IMR-90 (cell line): ENCODE data around the gene GRIN2A. TPM values are rescaled to one million over a fixed set of nuclear protein-coding genes. Genes with fewer than 3 reads are reported as not detected.

ENCODE experiments used
- ATAC-seq: fragments of 200-7000 bp; cut with Tn5 transposase; 2 replicates; pipeline ENCODE4 v1.9.1; 2020; ENCODE audit warnings: low read depth, mild to moderate bottlenecking, moderate library complexity
- BruUV-seq: library from RNA; stranded (reverse); fragments of 400-500 nt; replicated peaks from 2 replicates; lab custom pipeline; 2021; lab: Mats Ljungman, UMichigan
- CTCF ChIA-PET: fragments of 300-600 bp; formaldehyde crosslinking; extraction: SDS; loops from one replicate; lab custom pipeline; 2021; ENCODE audit warnings: antibody characterized with exemption; lab: Yijun Ruan, JAX
- POLR2A ChIA-PET: fragments of 300-600 bp; sonication (Branson Sonifier 250); formaldehyde crosslinking; loops from one replicate; lab custom pipeline; 2022; ENCODE audit warnings: antibody characterized with exemption; ENCODE audit not compliant: unreplicated experiment; lab: Charles Lee
- DNase-seq: peaks from one replicate; pipeline ENCODE4 v3.0.0; 2013
- H2AFZ ChIP-seq: replicated peaks from 2 replicates; pipeline ENCODE3; 2013; ENCODE audit warnings: low read length, mild to moderate bottlenecking; ENCODE audit not compliant: poor library complexity
- H2AK5ac ChIP-seq: 2 replicates; pipeline ENCODE4 v1.6.1; 2013; ENCODE audit warnings: low read depth, low read length, inconsistent platforms
- H2AK9ac ChIP-seq: replicated peaks from 2 replicates; pipeline ENCODE3; 2013; ENCODE audit warnings: mild to moderate bottlenecking, low read depth, low read length, moderate library complexity; ENCODE audit not compliant: poor library complexity
- H2BK120ac ChIP-seq: 2 replicates; pipeline ENCODE4 v1.6.1; 2013; ENCODE audit warnings: low read depth, low read length, inconsistent platforms
- H2BK15ac ChIP-seq: 3 replicates; pipeline ENCODE4 v1.6.1; 2013; ENCODE audit warnings: low read depth, low read length, inconsistent platforms
- H2BK20ac ChIP-seq: 2 replicates; pipeline ENCODE4 v1.6.1; 2013; ENCODE audit warnings: low read depth, mild to moderate bottlenecking, inconsistent platforms, low read length, moderate library complexity
- H2BK5ac ChIP-seq: 2 replicates; pipeline ENCODE4 v1.6.1; 2013; ENCODE audit warnings: mild to moderate bottlenecking, low read depth, low read length, inconsistent platforms; ENCODE audit not compliant: poor library complexity, severe bottlenecking
- H3K14ac ChIP-seq: replicated peaks from 2 replicates; pipeline ENCODE4 v1.6.1; 2013; ENCODE audit warnings: low read depth, low read length, inconsistent platforms
- H3K18ac ChIP-seq: 2 replicates; pipeline ENCODE4 v1.6.1; 2013; ENCODE audit warnings: low read depth, low read length, control low read depth
- H3K23ac ChIP-seq: 2 replicates; pipeline ENCODE4 v1.6.1; 2013; ENCODE audit warnings: low read depth, low read length, inconsistent platforms
- H3K27ac ChIP-seq: 2 replicates; pipeline ENCODE4 v1.5.1; 2013; ENCODE audit warnings: mild to moderate bottlenecking, control low read depth, low read length; ENCODE audit not compliant: insufficient read depth
- H3K27me3 ChIP-seq: 2 replicates; pipeline ENCODE4 v1.6.1; 2013; ENCODE audit warnings: low read length; ENCODE audit not compliant: control insufficient read depth, insufficient read depth
- H3K36me3 ChIP-seq: 2 replicates; pipeline ENCODE4 v1.6.1; 2013; ENCODE audit warnings: low read length, mixed read lengths; ENCODE audit not compliant: control insufficient read depth, insufficient read depth
- H3K4ac ChIP-seq: 2 replicates; pipeline ENCODE4 v1.6.1; 2013; ENCODE audit warnings: low read depth, low read length, inconsistent platforms
- H3K4me1 ChIP-seq: 2 replicates; pipeline ENCODE4 v1.6.1; 2013; ENCODE audit warnings: low read length, mixed read lengths; ENCODE audit not compliant: control insufficient read depth, insufficient read depth
- H3K4me2 ChIP-seq: 2 replicates; pipeline ENCODE4 v1.6.1; 2013; ENCODE audit warnings: low read depth, mild to moderate bottlenecking, control low read depth, low read length, moderate library complexity
- H3K4me3 ChIP-seq: 2 replicates; pipeline ENCODE4 v1.5.1; 2013; ENCODE audit warnings: low read depth, mild to moderate bottlenecking, control low read depth, low read length, moderate library complexity; ENCODE audit not compliant: insufficient read depth
- H3K56ac ChIP-seq: 2 replicates; pipeline ENCODE4 v1.6.1; 2013; ENCODE audit warnings: low read length, inconsistent platforms; ENCODE audit not compliant: insufficient read depth; ENCODE audit errors: extremely low read depth
- H3K79me1 ChIP-seq, 2 experiments: 2 replicates each; pipeline ENCODE4 v1.6.1; 2013; ENCODE audit warnings: low read length in 2 of 2, inconsistent platforms in 1 of 2, low read depth in 1 of 2
- H3K9ac ChIP-seq: 2 replicates; pipeline ENCODE4 v1.6.1; 2013; ENCODE audit warnings: low read depth, low read length, control low read depth
- H3K9me1 ChIP-seq: 2 replicates; pipeline ENCODE4 v1.6.1; 2013; ENCODE audit warnings: low read length, inconsistent platforms; ENCODE audit not compliant: insufficient read depth
- H3K9me3 ChIP-seq: 2 replicates; pipeline ENCODE4 v1.6.1; 2013; ENCODE audit warnings: low read length; ENCODE audit not compliant: control insufficient read depth, insufficient read depth
- H4K20me1 ChIP-seq: 2 replicates; pipeline ENCODE4 v1.6.1; 2013; ENCODE audit warnings: low read length, inconsistent platforms; ENCODE audit not compliant: insufficient read depth
- H4K5ac ChIP-seq: 2 replicates; pipeline ENCODE4 v1.6.1; 2013; ENCODE audit warnings: mild to moderate bottlenecking, low read depth, low read length, control low read depth
- H4K8ac ChIP-seq, 2 experiments: 2 replicates each; pipeline ENCODE4 v1.6.1; 2013; ENCODE audit warnings: low read depth in 2 of 2, low read length in 2 of 2, control low read depth in 1 of 2, inconsistent platforms in 1 of 2
- H4K91ac ChIP-seq: 2 replicates; pipeline ENCODE4 v1.6.1; 2013; ENCODE audit warnings: low read depth, low read length, inconsistent platforms; ENCODE audit not compliant: insufficient read depth
- ELK1 ChIP-seq: fragments of 150-350 bp; IDR thresholded peaks from 2 replicates; pipeline ENCODE4 v1.6.1; 2016; ENCODE audit warnings: low read depth, mild to moderate bottlenecking, low read length, moderate library complexity, borderline replicate concordance
- NFE2L2 ChIP-seq: fragments of 150-350 bp; IDR thresholded peaks from 2 replicates; pipeline ENCODE4 v1.6.1; 2016; ENCODE audit warnings: low read depth, mild to moderate bottlenecking, low read length
- RCOR1 ChIP-seq: IDR thresholded peaks from 2 replicates; pipeline ENCODE4 v1.6.1; 2012; ENCODE audit warnings: mild to moderate bottlenecking, low read length, improper control_type of control experiment; ENCODE audit not compliant: insufficient replicate concordance
- WGBS, 2 experiments: methylation state at CpG; one replicate each; pipeline versions ENCODE4 v1.1.5 to v1.1.7; 2013; ENCODE audit warnings: missing lambda C conversion rate in 2 of 2; ENCODE audit not compliant: insufficient read length in 1 of 2; ENCODE audit errors: extremely low coverage in 2 of 2; 5-methylcytosine and 5-hydroxymethylcytosine counted together
- dilution Hi-C: fragments of 300-500 bp; cut with HindIII; formaldehyde crosslinking; loops from one replicate; pipeline ENCODE4 v1.14.3; 2018; ENCODE audit warnings: low sequenced_read_pairs; ENCODE audit not compliant: unreplicated experiment
- in situ Hi-C: fragments of 300-500 bp; cut with MboI; formaldehyde crosslinking; loops from 3 replicates; pipeline ENCODE4 v1.14.3; 2019; ENCODE audit warnings: low sequenced_read_pairs, inconsistent platforms, mixed read lengths
- intact Hi-C: fragments of 100-400 bp; cut with micrococcal nuclease; formaldehyde crosslinking; loops from 2 replicates; pipeline ENCODE4 v1.10.0; 2022
- polyA plus RNA-seq, 3 experiments: library from polyadenylated mRNA; depleted of rRNA; stranded (reverse); fragments of >200 nt; gene quantifications; 2 replicates each; pipeline ENCODE4 v1.2.3, GENCODE V29; 2012; ENCODE audit warnings: low replicate concordance in 1 of 3
- total RNA-seq: library from RNA; depleted of rRNA; stranded (reverse); fragments of >200 nt; gene quantifications from 2 replicates; pipeline ENCODE4 v1.2.3, GENCODE V29; 2012

GRIN2A gene
- total and polyA plus RNA-seq, 2 of the 4 experiments (the other 2 are of a cell fraction): under 0.01 TPM; not detected in 1

- H3K9me3 ChIP-seq: 0 out of 2 replicates have a peak, but pooled peaks cover 4% of the 10 kb centered on the region
- dilution Hi-C loops: no loop called here
- H2BK120ac ChIP-seq: no peak overlapping the region
- H3K14ac ChIP-seq: no peak overlapping the region
- DNase-seq: no peak
- no peak overlapping the region for H3K56ac ChIP-seq
- H3K23ac ChIP-seq: no peak overlapping the region
- CTCF ChIA-PET: no interaction called here
- no peak overlapping the region for H3K4me3 ChIP-seq
- H3K79me1 ChIP-seq: no peaks in the 10 kb centered on the region
- no peak overlapping the region for H2BK15ac ChIP-seq
- H3K4ac ChIP-seq: no peak overlapping the region
- in situ Hi-C loops: no loop called here
- no peak overlapping the region for H3K4me2 ChIP-seq
- no peak overlapping the region for H3K18ac ChIP-seq
- intact Hi-C loops: no loop called here
- no peak overlapping the region for H2AFZ ChIP-seq
- BruUV-seq: no TSS peak
- H4K91ac ChIP-seq: no peak overlapping the region
- H2AK9ac ChIP-seq: no peak overlapping the region
- TF ChIP-seq NFE2L2 (no peak), ELK1 (no peak), RCOR1 (no peak)
- H4K8ac ChIP-seq: no peak overlapping the region
- H2BK5ac ChIP-seq: no peak overlapping the region
- no peaks in the 10 kb centered on the region for H3K9me1 ChIP-seq
- no peak overlapping the region for H4K5ac ChIP-seq
- H2AK5ac ChIP-seq: no peak overlapping the region
- H3K4me1 ChIP-seq: no peaks in the 10 kb centered on the region
- no peak for ATAC-seq
- no peaks in the 10 kb centered on the region for H3K27me3 ChIP-seq
- WGBS, 2 experiments: no CpG with 5 or more reads among the region's 4 CpGs
- POLR2A ChIA-PET: no interaction called here
- H3K36me3 ChIP-seq: no peaks in the 10 kb centered on the region
- H3K27ac ChIP-seq: no peak overlapping the region
- H2BK20ac ChIP-seq: no peak overlapping the region
- H3K9ac ChIP-seq: no peak overlapping the region
- no peaks in the 10 kb centered on the region for H4K20me1 ChIP-seq
Observed at GRCh38 chr16:9922441-9922840, 259.8 kb downstream of the GRIN2A start.
